ENCODE results near the gene STN1. TPM values are rescaled to one million over a fixed set of nuclear protein-coding genes. Genes with fewer than 3 reads are reported as not detected.

Gene STN1
- total RNA-seq, 2 experiments from 2014 or later: 48.8 to 49.8 TPM

- no peaks in the 10 kb centered on the region for H3K36me3 Mint-ChIP-seq (ENCODE audit: low read depth)
- H3K9me3 Mint-ChIP-seq (ENCODE audit: insufficient read depth): no peaks in the 10 kb centered on the region
Measured at GRCh38 chr10:103942866-103943265, 24.9 kb upstream of the STN1 start.

GRCh38 chr10:103941801-103942200 is 23.8 kb upstream of the STN1 start:
- H3K9me3 Mint-ChIP-seq (ENCODE audit: insufficient read depth): no peaks in the 10 kb centered on the region
- no peak overlapping the region for H3K4me3 Mint-ChIP-seq
- CTCF ChIA-PET: interaction anchor here (0.9 kb wide), 1 partner anchor 56 kb away, joined by 3 read pairs; no protein-coding TSS in a partner anchor
- H3K27ac Mint-ChIP-seq: no peak overlapping the region
- no peak for ATAC-seq
- POLR2A ChIA-PET: no interaction called here
- H3K36me3 Mint-ChIP-seq (ENCODE audit: low read depth): no peaks in the 10 kb centered on the region
- peaks cover 12% of the 10 kb centered on the region for H3K27me3 Mint-ChIP-seq (ENCODE audit: low read depth)
- no peaks in the 10 kb centered on the region for H3K4me1 Mint-ChIP-seq (ENCODE audit: low read depth)
- DNase-seq: no peak

More at GRCh38 chr10:103942866-103943265, 24.9 kb upstream of the STN1 start:
- H3K27ac Mint-ChIP-seq: no peak overlapping the region
- ATAC-seq (no peak), DNase-seq (no peak)
- no peak overlapping the region for H3K4me3 Mint-ChIP-seq
- ChIA-PET CTCF (no interaction called here), POLR2A (no interaction called here)
- H3K4me1 Mint-ChIP-seq (ENCODE audit: low read depth): peaks cover 10% of the 10 kb centered on the region
- H3K27me3 Mint-ChIP-seq (ENCODE audit: low read depth): peaks cover 12% of the 10 kb centered on the region

GRCh38 chr10:103939522-103939921 is 21.5 kb upstream of the STN1 start:
- no peaks in the 10 kb centered on the region for H3K4me1 Mint-ChIP-seq (ENCODE audit: low read depth)
- no peak overlapping the region for H3K4me3 Mint-ChIP-seq

GRCh38 chr10:103936022-103936421 is 18.0 kb upstream of the STN1 start:
- ATAC-seq: no peak
- no peaks in the 10 kb centered on the region for H3K36me3 Mint-ChIP-seq (ENCODE audit: low read depth)
- no peaks in the 10 kb centered on the region for H3K4me1 Mint-ChIP-seq (ENCODE audit: low read depth)
- DNase-seq: no peak
- ChIA-PET POLR2A (interaction anchor here (0.7 kb wide), 1 partner anchor 45 kb away, joined by 3 read pairs; no protein-coding TSS in a partner anchor), CTCF (interaction anchor here (0.9 kb wide), 1 partner anchor 35 kb away, joined by 3 read pairs; no protein-coding TSS in a partner anchor)
- no peak overlapping the region for H3K4me3 Mint-ChIP-seq
- no peak overlapping the region for H3K27ac Mint-ChIP-seq
- H3K9me3 Mint-ChIP-seq (ENCODE audit: insufficient read depth): no peaks in the 10 kb centered on the region
- peaks cover 3% of the 10 kb centered on the region for H3K27me3 Mint-ChIP-seq (ENCODE audit: low read depth)

More at GRCh38 chr10:103939522-103939921, 21.5 kb upstream of the STN1 start:
- ATAC-seq (no peak), DNase-seq (no peak)
- Mint-ChIP-seq H3K27me3 (ENCODE audit: low read depth) (peaks cover 12% of the 10 kb centered on the region), H3K9me3 (ENCODE audit: insufficient read depth) (no peaks in the 10 kb centered on the region), H3K36me3 (ENCODE audit: low read depth) (no peaks in the 10 kb centered on the region), H3K27ac (no peak overlapping the region)
- ChIA-PET POLR2A (no interaction called here), CTCF (interaction anchor here (0.9 kb wide), 1 partner anchor 184 kb away, joined by 3 read pairs; no protein-coding TSS in a partner anchor)

- H3K27ac Mint-ChIP-seq: no peak overlapping the region
- POLR2A ChIA-PET: no interaction called here
- no peaks in the 10 kb centered on the region for H3K36me3 Mint-ChIP-seq (ENCODE audit: low read depth)
- no peaks in the 10 kb centered on the region for H3K4me1 Mint-ChIP-seq (ENCODE audit: low read depth)
- no peak overlapping the region for H3K4me3 Mint-ChIP-seq
- ATAC-seq (no peak), DNase-seq (no peak)
- CTCF ChIA-PET: no interaction called here
- H3K9me3 Mint-ChIP-seq (ENCODE audit: insufficient read depth): no peaks in the 10 kb centered on the region
- H3K27me3 Mint-ChIP-seq (ENCODE audit: low read depth): peaks cover 4% of the 10 kb centered on the region
Measured at GRCh38 chr10:103934308-103934707, 16.3 kb upstream of the STN1 start.

GRCh38 chr10:103933557-103934121 is 15.7 kb upstream of the STN1 start:
- H3K36me3 Mint-ChIP-seq (ENCODE audit: low read depth): no peaks in the 10 kb centered on the region

GRCh38 chr10:103932971-103933370 is 15.0 kb upstream of the STN1 start:
- CTCF ChIA-PET: no interaction called here

More at GRCh38 chr10:103933557-103934121, 15.7 kb upstream of the STN1 start:
- ChIA-PET POLR2A (no interaction called here), CTCF (no interaction called here)
- Mint-ChIP-seq H3K4me3 (no peak overlapping the region), H3K27ac (no peak overlapping the region), H3K9me3 (ENCODE audit: insufficient read depth) (no peaks in the 10 kb centered on the region), H3K27me3 (ENCODE audit: low read depth) (peaks cover 2% of the 10 kb centered on the region), H3K4me1 (ENCODE audit: low read depth) (no peaks in the 10 kb centered on the region)
- DNase-seq (no peak), ATAC-seq (no peak)

GRCh38 chr10:103932271-103932670 is 14.3 kb upstream of the STN1 start:
- Mint-ChIP-seq H3K27ac (no peak overlapping the region), H3K9me3 (ENCODE audit: insufficient read depth) (no peaks in the 10 kb centered on the region), H3K27me3 (ENCODE audit: low read depth) (peaks cover 2% of the 10 kb centered on the region), H3K4me1 (ENCODE audit: low read depth) (no peaks in the 10 kb centered on the region), H3K36me3 (ENCODE audit: low read depth) (no peaks in the 10 kb centered on the region), H3K4me3 (no peak overlapping the region)
- POLR2A ChIA-PET: no interaction called here
- CTCF ChIA-PET: no interaction called here
- no peak for DNase-seq
- no peak for ATAC-seq

More at GRCh38 chr10:103932971-103933370, 15.0 kb upstream of the STN1 start:
- POLR2A ChIA-PET: no interaction called here
- peaks cover 2% of the 10 kb centered on the region for H3K27me3 Mint-ChIP-seq (ENCODE audit: low read depth)
- no peaks in the 10 kb centered on the region for H3K36me3 Mint-ChIP-seq (ENCODE audit: low read depth)
- H3K27ac Mint-ChIP-seq: no peak overlapping the region
- no peaks in the 10 kb centered on the region for H3K9me3 Mint-ChIP-seq (ENCODE audit: insufficient read depth)
- ATAC-seq: no peak
- H3K4me1 Mint-ChIP-seq (ENCODE audit: low read depth): no peaks in the 10 kb centered on the region
- H3K4me3 Mint-ChIP-seq: no peak overlapping the region
- no peak for DNase-seq

- no peak for DNase-seq
- ChIA-PET CTCF (interaction anchor here (0.7 kb wide), 1 partner anchor 46 kb away, joined by 3 read pairs; no protein-coding TSS in a partner anchor), POLR2A (no interaction called here)
- Mint-ChIP-seq H3K9me3 (ENCODE audit: insufficient read depth) (no peaks in the 10 kb centered on the region), H3K27ac (no peak overlapping the region), H3K4me3 (no peak overlapping the region), H3K4me1 (ENCODE audit: low read depth) (no peaks in the 10 kb centered on the region), H3K27me3 (ENCODE audit: low read depth) (peaks cover 2% of the 10 kb centered on the region), H3K36me3 (ENCODE audit: low read depth) (no peaks in the 10 kb centered on the region)
- no peak for ATAC-seq
Measured at GRCh38 chr10:103931603-103932002, 13.6 kb upstream of the STN1 start.

GRCh38 chr10:103930881-103931280 is 12.9 kb upstream of the STN1 start:
- peaks cover 4% of the 10 kb centered on the region for H3K27me3 Mint-ChIP-seq (ENCODE audit: low read depth)
- POLR2A ChIA-PET: no interaction called here

GRCh38 chr10:103930449-103930848 is 12.5 kb upstream of the STN1 start:
- H3K27ac Mint-ChIP-seq: no peak overlapping the region
- H3K36me3 Mint-ChIP-seq (ENCODE audit: low read depth): no peaks in the 10 kb centered on the region
- H3K4me1 Mint-ChIP-seq (ENCODE audit: low read depth): no peaks in the 10 kb centered on the region
- CTCF ChIA-PET: no interaction called here
- DNase-seq (no peak), ATAC-seq (no peak)
- no peak overlapping the region for H3K4me3 Mint-ChIP-seq
- peaks cover 4% of the 10 kb centered on the region for H3K27me3 Mint-ChIP-seq (ENCODE audit: low read depth)
- POLR2A ChIA-PET: no interaction called here
- H3K9me3 Mint-ChIP-seq (ENCODE audit: insufficient read depth): no peaks in the 10 kb centered on the region

More at GRCh38 chr10:103930881-103931280, 12.9 kb upstream of the STN1 start:
- Mint-ChIP-seq H3K9me3 (ENCODE audit: insufficient read depth) (no peaks in the 10 kb centered on the region), H3K27ac (no peak overlapping the region), H3K4me3 (no peak overlapping the region), H3K36me3 (ENCODE audit: low read depth) (no peaks in the 10 kb centered on the region), H3K4me1 (ENCODE audit: low read depth) (no peaks in the 10 kb centered on the region)
- ATAC-seq (no peak), DNase-seq (no peak)
- CTCF ChIA-PET: interaction anchor here (0.7 kb wide), 1 partner anchor 46 kb away, joined by 3 read pairs; no protein-coding TSS in a partner anchor

GRCh38 chr10:103929381-103929921 is 11.5 kb upstream of the STN1 start:
- ChIA-PET POLR2A (no interaction called here), CTCF (interaction anchor here (1.0 kb wide), 1 partner anchor 8 kb away, joined by 4 read pairs; no protein-coding TSS in a partner anchor)
- no peak overlapping the region for H3K4me3 Mint-ChIP-seq

More at GRCh38 chr10:103929381-103929921, 11.5 kb upstream of the STN1 start:
- H3K4me1 Mint-ChIP-seq (ENCODE audit: low read depth): no peaks in the 10 kb centered on the region
- peaks cover 4% of the 10 kb centered on the region for H3K27me3 Mint-ChIP-seq (ENCODE audit: low read depth)
- ATAC-seq: no peak
- no peak for DNase-seq
- no peak overlapping the region for H3K27ac Mint-ChIP-seq
- no peaks in the 10 kb centered on the region for H3K36me3 Mint-ChIP-seq (ENCODE audit: low read depth)
- H3K9me3 Mint-ChIP-seq (ENCODE audit: insufficient read depth): no peaks in the 10 kb centered on the region

Data from activated CD8-positive, alpha-beta T cell treated with anti-CD3 and anti-CD28 coated beads, Interleukin-2, amount 10 ng/mL, durations not matched to agents 7 days and 5 days (primary cell).